Pancreas (tissue), 10 donors: ENCODE measurements around the gene CFL2. TPM values are rescaled to one million over a fixed set of nuclear protein-coding genes. Genes with fewer than 3 reads are reported as not detected.

Experiments used
- ATAC-seq, 4 donors: fragments of 200-7000 bp; cut with Tn5 transposase; one replicate each; pipeline versions ENCODE4 v1.8.0 to v1.9.1; 2020; ENCODE audit warnings: mild to moderate bottlenecking in 4 of 4, moderate library complexity in 4 of 4
- DNase-seq, 6 donors: peaks; one replicate each; pipeline ENCODE4 v3.0.0-alpha.2; 2020
- FAIRE-seq: peaks from 2 replicates; lab custom pipeline; 2012; peaks lifted over from hg19 to GRCh38; lab: Jason Lieb, UNC
- H3K27ac ChIP-seq, 4 donors: fragments of 200-600 bp; sonication (generic); 1 replicate in 3 of 4; 2 replicates in 1 of 4; pipeline versions ENCODE4 v1.5.0 to v1.8.0; 2020
- H3K27me3 ChIP-seq, 4 donors: fragments of 200-600 bp; one replicate each; pipeline ENCODE4 v1.8.0; 2021
- H3K36me3 ChIP-seq, 3 donors: fragments of 200-600 bp; sonication (generic) in 1 of 3; one replicate each; pipeline versions ENCODE4 v1.5.0 to v1.8.0; 2020 to 2021
- H3K4me1 ChIP-seq, 3 donors: fragments of 200-600 bp; one replicate each; pipeline ENCODE4 v1.8.0; 2021
- H3K4me3 ChIP-seq, 4 donors: fragments of 200-600 bp; sonication (generic) in 2 of 4; one replicate each; pipeline versions ENCODE4 v1.5.0 to v1.8.0; 2020 to 2021
- H3K9me3 ChIP-seq, 4 donors: fragments of 200-600 bp; one replicate each; pipeline ENCODE4 v1.8.0; 2021
- CTCF ChIP-seq, 4 donors: fragments of 200-600 bp; sonication (generic) in 3 of 4; IDR thresholded peaks; one replicate each; pipeline versions ENCODE4 v1.5.0 to v1.8.0; 2021; ENCODE audit warnings: antibody characterized with exemption in 4 of 4
- WGBS, 2 donors: extraction: QIAGEN DNeasy Blood & Tissue Kit; methylation state at CpG; one replicate each; pipeline ENCODE4 v1.1.7; 2013; 5-methylcytosine and 5-hydroxymethylcytosine counted together
- intact Hi-C, 3 donors: fragments of 100-400 bp; cut with DNase I; formaldehyde crosslinking; loops; one replicate each; pipeline versions ENCODE4 v1.11.1 to v1.14.2; 2022
- polyA plus RNA-seq, 2 donors: library from polyadenylated mRNA; stranded (reverse); fragments of 200-250 nt; gene quantifications; one replicate each; pipeline ENCODE4 v1.2.3, GENCODE V29; 2013
- total RNA-seq, 6 donors: library from RNA; stranded (reverse); fragmentation: NEBNext Ultra II Directional in 4 of 6; extraction: Animal tissue kit (Norgen Biotek cat#: 25700) in 4 of 6; gene quantifications; one replicate each; pipeline versions ENCODE4 v1.2.1 to v1.2.4, GENCODE V29; 2021 to 2023
- donor health status: healthy with polysubstance abuse.
- donor health status: DM: no; HTN: no; CAD: no; lungs with moderate emphysema.
- donor health status: DM: no; HTN: no; CAD: no.
- donor health status: control.
- donor health status: control.
- donor health status: Bipolar disorder and iron deficiency.
- donor health status: DM: yes; HTN: yes; CAD: no.
- donor health status: DM: no; HTN: no; CAD: no.
- donor health status: DM: no; HTN: no; CAD: no.
- donor health status: DM: yes; HTN: yes; CAD: no.

CFL2 gene
- total and polyA plus RNA-seq, 8 donors, result 5.1 to 12.7 (median 9.3) TPM

GRCh38 chr14:34671716-34672115, 42.7 kb downstream of the CFL2 start:
- H3K9me3 ChIP-seq, result no peaks in the 10 kb centered on the region
- DNase-seq, result no peak
- FAIRE-seq, result no peak
- ATAC-seq, result peak in 1 of 4 donors; percentile 36
- no peaks in the 10 kb centered on the region for H3K27me3 ChIP-seq
- no peak for TF ChIP-seq CTCF (IDR thresholded peaks at IDR 0.05)
- intact Hi-C loops, result no loop called here
- WGBS, 2 donors, result 42 to 51% methylated on average over 6 of the region's 6 CpGs
- H3K36me3 ChIP-seq, result no peaks in the 10 kb centered on the region
- H3K4me3 ChIP-seq, result no peak overlapping the region
- no peak overlapping the region for H3K27ac ChIP-seq
- no peaks in the 10 kb centered on the region for H3K4me1 ChIP-seq

DNA sequence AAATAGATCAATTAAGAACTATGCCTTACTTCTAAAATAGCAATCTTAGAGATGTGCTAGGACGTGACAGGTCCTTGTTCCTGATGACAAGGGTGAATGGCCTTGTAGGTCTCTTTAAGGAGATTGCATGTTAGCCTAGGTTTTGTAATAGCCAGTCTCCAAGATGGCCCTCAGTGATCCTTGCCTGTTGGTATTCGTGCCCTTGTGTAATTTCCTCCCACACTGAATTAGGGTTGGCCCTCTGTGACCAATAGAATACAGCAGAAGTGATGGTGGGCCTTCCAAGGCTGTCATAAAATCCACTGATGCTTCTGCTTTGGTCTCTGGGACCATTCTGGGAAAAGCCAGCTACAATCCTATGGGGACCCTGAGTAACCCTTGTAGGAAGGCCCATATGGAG, 46.3 kb downstream of the CFL2 start:
- Histone ChIP-seq H3K27ac (no peak overlapping the region), H3K4me1 (no peaks in the 10 kb centered on the region), H3K36me3 (no peaks in the 10 kb centered on the region), H3K9me3 (no peaks in the 10 kb centered on the region), H3K27me3 (no peaks in the 10 kb centered on the region), H3K4me3 (no peak overlapping the region)
- DNase-seq (no peak), FAIRE-seq (no peak), ATAC-seq (no peak)
- intact Hi-C loops, result loop anchor here in 1 of 3 donors (5.0 kb wide), 1 partner anchor 54 kb away; no protein-coding TSS in a partner anchor
- WGBS, 2 donors, result 66 to 84% methylated on average over 2 of the region's 2 CpGs
- TF ChIP-seq CTCF (IDR thresholded peaks at IDR 0.05), result no peak

- H3K4me3 ChIP-seq, result no peak overlapping the region
- 76 to 87% methylated on average over 7 of the region's 7 CpGs for WGBS, 2 donors
- no peaks in the 10 kb centered on the region for H3K9me3 ChIP-seq
- no peak overlapping the region for H3K27ac ChIP-seq
- no peak for ATAC-seq
- intact Hi-C loops, result loop anchor here in 1 of 3 donors (5.0 kb wide), 1 partner anchor 55 kb away; no protein-coding TSS in a partner anchor
- DNase-seq, result no peak
- no peaks in the 10 kb centered on the region for H3K27me3 ChIP-seq
- no peaks in the 10 kb centered on the region for H3K4me1 ChIP-seq
- H3K36me3 ChIP-seq, result no peaks in the 10 kb centered on the region
- no peak for TF ChIP-seq CTCF (IDR thresholded peaks at IDR 0.05)
- FAIRE-seq, result no peak
These were observed 47.4 kb downstream of the CFL2 start for GRCh38 chr14:34667007-34667406.

DNA sequence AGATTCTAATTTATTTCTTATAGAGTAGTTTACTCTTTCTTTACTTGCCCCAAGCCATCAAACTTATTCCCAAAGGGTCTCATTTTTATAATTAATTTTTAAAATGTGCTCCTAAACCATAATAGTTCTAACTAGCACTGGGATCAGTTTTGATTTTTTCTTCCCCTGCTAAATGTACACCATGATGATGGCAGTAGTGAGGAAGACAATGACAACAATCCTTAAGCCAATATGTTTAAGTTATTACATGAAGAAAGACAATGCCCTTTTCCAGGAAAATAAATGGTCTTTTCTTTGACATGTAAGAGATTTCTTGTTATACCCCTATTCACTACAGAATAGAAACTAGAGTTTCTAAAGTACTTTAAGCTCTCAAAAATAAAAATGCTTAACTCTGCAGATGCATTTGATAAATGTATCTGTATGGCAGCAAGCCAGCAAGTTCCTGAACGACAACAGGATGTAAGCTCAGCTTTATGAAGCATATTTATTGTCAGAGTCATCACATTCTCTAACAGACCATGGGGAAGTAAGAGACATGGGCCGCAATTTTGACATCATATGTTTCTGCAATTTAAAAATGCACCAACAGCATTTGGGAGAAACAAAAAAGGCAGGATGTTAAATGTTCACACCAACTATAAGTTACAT, 48.5 kb downstream of the CFL2 start:
- Histone ChIP-seq H3K9me3 (no peaks in the 10 kb centered on the region), H3K36me3 (no peaks in the 10 kb centered on the region), H3K4me3 (no peak overlapping the region), H3K27me3 (no peaks in the 10 kb centered on the region), H3K4me1 (no peaks in the 10 kb centered on the region), H3K27ac (peak overlapping the region in 1 of 4 donors; percentile 30)
- ATAC-seq (peak in 2 of 4 donors; percentile 66 to 67), DNase-seq (peak in 1 of 6 donors; percentile 41), FAIRE-seq (no peak)
- WGBS, 2 donors, result 41 to 44% methylated on average over 2 of the region's 2 CpGs
- TF ChIP-seq CTCF (IDR thresholded peaks at IDR 0.05), result no peak
- intact Hi-C loops, result loop anchor here in 1 of 3 donors (5.0 kb wide), 1 partner anchor 56 kb away; no protein-coding TSS in a partner anchor

GRCh38 chr14:34662561-34663088, 51.8 kb downstream of the CFL2 start:
- H3K4me3 ChIP-seq, result no peak overlapping the region
- H3K27ac ChIP-seq, result no peak overlapping the region
- no peaks in the 10 kb centered on the region for H3K4me1 ChIP-seq
- WGBS, 2 donors, result 89 to 96% methylated on average over 4 of the region's 4 CpGs
- TF ChIP-seq CTCF (IDR thresholded peaks at IDR 0.05), result no peak
- DNase-seq (no peak), FAIRE-seq (no peak), ATAC-seq (no peak)
- no peaks in the 10 kb centered on the region for H3K9me3 ChIP-seq
- H3K36me3 ChIP-seq, result no peaks in the 10 kb centered on the region
- intact Hi-C loops, result no loop called here
- H3K27me3 ChIP-seq, result no peaks in the 10 kb centered on the region
